Esophagus squamous epithelium (tissue), 5 donors: Measurements from ENCODE around the gene PRRT1. TPM values are rescaled to one million over a fixed set of nuclear protein-coding genes. Genes with fewer than 3 reads are reported as not detected.

Experiments
- DNase-seq: peaks from one replicate; lab custom pipeline; 2025; lab: John Stamatoyannopoulos, UW
- H3K27ac ChIP-seq, 4 donors: fragments of 200-600 bp; sonication (generic); one replicate each; pipeline ENCODE4 v1.5.1; 2016 to 2019; ENCODE audit warnings: mild to moderate bottlenecking in 1 of 4
- H3K27me3 ChIP-seq, 4 donors: fragments of 200-600 bp; sonication (generic); 1 replicate in 3 of 4; 2 replicates in 1 of 4; pipeline versions ENCODE4 v1.5.1 to v1.6.0; 2017 to 2021; ENCODE audit warnings: antibody characterized with exemption in 1 of 4
- H3K36me3 ChIP-seq, 3 donors: fragments of 200-600 bp; sonication (generic); one replicate each; pipeline ENCODE4 v1.5.1; 2016 to 2019
- H3K4me1 ChIP-seq, 3 donors: fragments of 200-600 bp; sonication (generic); one replicate each; pipeline ENCODE4 v1.5.1; 2017 to 2019
- H3K4me3 ChIP-seq, 4 donors: fragments of 200-600 bp; sonication (generic); 1 replicate in 3 of 4; 2 replicates in 1 of 4; pipeline ENCODE4 v1.5.1; 2016 to 2019; ENCODE audit warnings: mild to moderate bottlenecking in 2 of 4, moderate library complexity in 1 of 4
- H3K9me3 ChIP-seq, 3 donors: fragments of 200-600 bp; sonication (generic); one replicate each; pipeline ENCODE4 v1.5.1; 2016 to 2019
- POLR2A ChIP-seq, 4 donors: fragments of 450-650 bp; IDR thresholded peaks; one replicate each; pipeline ENCODE4 v1.6.1; 2017; ENCODE audit warnings: antibody characterized with exemption in 4 of 4, mild to moderate bottlenecking in 4 of 4, moderate library complexity in 3 of 4
- WGBS, 2 donors: methylation state at CpG; one replicate each; pipeline ENCODE4 v1.1.5; 2018; 5-methylcytosine and 5-hydroxymethylcytosine counted together
- intact Hi-C: fragments of 100-400 bp; cut with DNase I; formaldehyde crosslinking; loops from one replicate; pipeline ENCODE4 v1.15.0; 2022
- total RNA-seq, 4 donors: library from RNA; depleted of rRNA; stranded (reverse); fragments of >200 nt; gene quantifications; one replicate each; pipeline ENCODE4 v1.1.0, GENCODE V29; 2016
- TF ChIP-seq, protein P1 (sequence below), 6 experiments: fragments of 450-650 bp in 4 of 6; fragments of 200-600 bp in 2 of 6; sonication (generic) in 2 of 6; IDR thresholded peaks; one replicate each; pipeline ENCODE4 v1.5.1; 2016 to 2019; ENCODE audit warnings: antibody characterized with exemption in 6 of 6, mild to moderate bottlenecking in 4 of 6, moderate library complexity in 4 of 6
- donor health status: DM: yes; HTN: yes; CAD: no.

PRRT1 gene
- total RNA-seq, 4 donors from 2014 or later = 0.35 to 0.87 (median 0.57) TPM; not detected in 1

DNA sequence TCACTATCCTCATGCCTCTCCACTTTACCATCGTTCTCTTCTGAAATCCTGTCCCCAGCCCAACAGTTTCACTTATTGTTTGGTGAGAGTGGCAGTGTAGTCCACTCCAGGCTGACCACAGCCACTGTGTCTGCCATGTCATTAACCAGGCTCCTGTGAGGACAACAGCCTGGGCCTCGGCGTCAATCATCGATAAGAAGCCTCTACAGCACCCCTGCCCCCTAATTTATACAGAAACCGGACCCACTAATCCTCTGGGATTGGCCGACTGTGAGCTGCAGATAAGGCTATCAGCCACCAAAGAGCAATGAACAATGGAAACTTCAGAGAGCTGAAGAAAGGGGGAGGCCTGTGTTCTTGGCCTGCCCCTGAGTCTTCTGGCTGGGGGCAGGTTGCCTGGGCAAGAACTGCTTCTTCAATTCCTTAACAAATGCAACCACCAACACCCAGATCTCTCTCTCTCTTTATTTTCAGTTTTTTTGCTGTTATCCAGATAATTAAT is 16.1 kb upstream of the PRRT1 start:
- TF ChIP-seq, protein P1, sequence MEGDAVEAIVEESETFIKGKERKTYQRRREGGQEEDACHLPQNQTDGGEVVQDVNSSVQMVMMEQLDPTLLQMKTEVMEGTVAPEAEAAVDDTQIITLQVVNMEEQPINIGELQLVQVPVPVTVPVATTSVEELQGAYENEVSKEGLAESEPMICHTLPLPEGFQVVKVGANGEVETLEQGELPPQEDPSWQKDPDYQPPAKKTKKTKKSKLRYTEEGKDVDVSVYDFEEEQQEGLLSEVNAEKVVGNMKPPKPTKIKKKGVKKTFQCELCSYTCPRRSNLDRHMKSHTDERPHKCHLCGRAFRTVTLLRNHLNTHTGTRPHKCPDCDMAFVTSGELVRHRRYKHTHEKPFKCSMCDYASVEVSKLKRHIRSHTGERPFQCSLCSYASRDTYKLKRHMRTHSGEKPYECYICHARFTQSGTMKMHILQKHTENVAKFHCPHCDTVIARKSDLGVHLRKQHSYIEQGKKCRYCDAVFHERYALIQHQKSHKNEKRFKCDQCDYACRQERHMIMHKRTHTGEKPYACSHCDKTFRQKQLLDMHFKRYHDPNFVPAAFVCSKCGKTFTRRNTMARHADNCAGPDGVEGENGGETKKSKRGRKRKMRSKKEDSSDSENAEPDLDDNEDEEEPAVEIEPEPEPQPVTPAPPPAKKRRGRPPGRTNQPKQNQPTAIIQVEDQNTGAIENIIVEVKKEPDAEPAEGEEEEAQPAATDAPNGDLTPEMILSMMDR (IDR thresholded peaks at IDR 0.05) = no peak
- TF ChIP-seq POLR2A (IDR thresholded peaks at IDR 0.05) = no peak
- no peak for DNase-seq
- intact Hi-C loops = no loop called here
- H3K4me3 ChIP-seq = no peak overlapping the region
- peaks cover 0 to 10% (median 1%) of the 10 kb centered on the region in 3 donors for H3K4me1 ChIP-seq
- 88% methylated on average over 4 of the region's 6 CpGs for WGBS, 2 donors
- H3K27ac ChIP-seq = no peak overlapping the region
- H3K27me3 ChIP-seq = no peaks in the 10 kb centered on the region
- H3K9me3 ChIP-seq = no peaks in the 10 kb centered on the region
- peaks cover 6 to 88% (median 33%) of the 10 kb centered on the region in 3 donors for H3K36me3 ChIP-seq

DNA sequence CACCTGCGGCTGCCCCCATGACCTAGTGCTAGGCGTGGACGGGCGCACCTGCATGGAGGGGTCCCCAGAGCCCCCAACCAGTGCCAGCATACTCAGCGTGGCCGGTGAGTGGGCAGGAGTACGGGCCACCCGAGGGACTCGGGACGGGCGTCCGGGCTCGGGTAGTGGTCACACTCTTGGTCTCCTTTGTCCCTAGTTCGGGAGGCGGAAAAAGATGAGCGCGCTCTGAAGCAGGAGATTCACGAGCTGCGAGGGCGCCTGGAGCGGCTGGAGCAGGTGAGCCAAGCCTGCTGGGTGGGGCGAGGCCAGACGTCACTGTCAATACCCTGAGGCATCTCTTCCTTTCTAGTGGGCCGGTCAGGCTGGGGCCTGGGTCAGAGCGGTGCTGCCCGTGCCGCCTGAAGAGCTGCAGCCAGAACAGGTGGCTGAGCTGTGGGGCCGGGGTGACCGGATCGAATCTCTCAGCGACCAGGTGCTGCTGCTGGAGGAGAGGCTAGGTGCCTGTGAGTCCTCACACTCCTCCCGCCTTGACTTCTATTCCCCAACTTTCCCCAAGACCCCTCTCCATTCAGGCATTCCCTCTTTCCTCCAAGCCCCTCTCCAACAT is 15.5 kb upstream of the PRRT1 start:
- Histone ChIP-seq H3K36me3 (peaks cover 12 to 94% (median 39%) of the 10 kb centered on the region in 3 donors), H3K4me3 (no peak overlapping the region), H3K4me1 (peaks cover 0 to 6% (median 0%) of the 10 kb centered on the region in 3 donors), H3K9me3 (no peaks in the 10 kb centered on the region), H3K27ac (peak overlapping the region in 2 of 4 donors; percentile 14 to 18), H3K27me3 (no peaks in the 10 kb centered on the region)
- whole genome bisulfite sequencing, 2 donors = 71 to 84% methylated on average over 4 to 11 of the region's 32 CpGs
- no peak for TF ChIP-seq POLR2A (IDR thresholded peaks at IDR 0.05)
- TF ChIP-seq, protein P1 (IDR thresholded peaks at IDR 0.05) = no peak
- intact Hi-C loops = no loop called here
- no peak for DNase-seq

DNA sequence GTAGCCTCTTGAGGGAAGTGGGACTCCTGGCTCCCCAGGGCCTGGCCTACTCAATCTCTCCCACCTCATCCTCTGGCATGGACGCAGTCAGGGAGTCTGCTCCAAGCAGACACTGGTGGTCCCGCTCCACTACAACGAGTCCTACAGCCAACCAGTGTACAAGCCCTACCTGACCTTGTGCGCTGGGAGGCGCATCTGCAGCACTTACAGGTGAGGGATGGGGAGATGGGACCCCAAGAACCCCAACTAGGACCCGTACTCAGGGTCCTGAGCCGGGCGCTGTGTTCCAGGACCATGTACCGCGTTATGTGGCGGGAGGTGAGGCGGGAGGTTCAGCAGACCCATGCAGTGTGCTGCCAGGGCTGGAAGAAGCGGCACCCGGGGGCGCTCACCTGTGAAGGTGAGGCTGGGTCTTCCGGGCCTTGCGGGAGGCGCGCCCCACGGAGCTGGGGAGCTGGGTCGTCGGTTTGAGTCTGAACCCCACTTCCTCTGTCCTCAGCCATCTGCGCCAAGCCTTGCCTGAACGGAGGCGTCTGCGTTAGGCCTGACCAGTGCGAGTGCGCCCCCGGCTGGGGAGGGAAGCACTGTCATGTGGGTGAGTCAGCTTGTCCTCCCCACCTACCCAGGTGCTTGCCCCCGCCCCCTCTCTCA is 14.8 kb upstream of the PRRT1 start:
- no peaks in the 10 kb centered on the region for H3K27me3 ChIP-seq
- 83 to 84% methylated on average over 8 to 19 of the region's 30 CpGs for WGBS, 2 donors
- intact Hi-C loops = no loop called here
- peaks cover 0 to 6% (median 0%) of the 10 kb centered on the region in 3 donors for H3K4me1 ChIP-seq
- DNase-seq = no peak
- H3K9me3 ChIP-seq = no peaks in the 10 kb centered on the region
- H3K27ac ChIP-seq = peak overlapping the region in 3 of 4 donors; percentile 2 to 28 (median 18)
- no peak overlapping the region for H3K4me3 ChIP-seq
- TF ChIP-seq, protein P1 (IDR thresholded peaks at IDR 0.05) = no peak
- no peak for TF ChIP-seq POLR2A (IDR thresholded peaks at IDR 0.05)
- H3K36me3 ChIP-seq = peaks cover 12 to 100% (median 39%) of the 10 kb centered on the region in 3 donors

DNA sequence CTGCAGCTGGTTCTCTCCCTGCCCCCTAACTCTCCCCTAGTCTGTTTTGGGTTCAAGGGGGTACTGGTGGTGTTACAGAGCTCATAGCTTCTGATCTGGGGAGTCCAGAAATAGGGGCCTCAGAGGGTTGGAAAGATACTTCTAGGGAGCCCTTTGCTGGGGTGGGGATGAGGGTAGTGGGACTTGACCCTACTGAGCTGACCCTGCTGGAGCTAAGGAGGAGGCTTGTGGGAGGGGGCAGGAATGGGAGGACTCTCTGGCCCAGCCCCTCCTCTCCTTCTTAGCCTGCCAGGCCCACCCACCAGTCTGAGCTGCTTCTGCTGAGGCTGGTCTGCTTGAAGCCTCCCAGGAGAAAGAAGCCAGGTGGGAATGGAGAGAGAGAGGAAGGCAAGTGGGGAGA is 12.6 kb upstream of the PRRT1 start, which contains the start of gene EGFL8:
Gene EGFL8, plus strand, starts transcription at position 301 of the 400 bp plus-strand sequence. CDS start 1,571 bp downstream, outside the sequence.
- H3K27me3 ChIP-seq = no peaks in the 10 kb centered on the region
- peaks cover 0 to 6% (median 0%) of the 10 kb centered on the region in 3 donors for H3K4me1 ChIP-seq
- H3K36me3 ChIP-seq = peaks cover 11 to 99% (median 26%) of the 10 kb centered on the region in 3 donors
- intact Hi-C loops = no loop called here
- no peak within 1 kb of the TSS for H3K4me3 ChIP-seq
- H3K27ac ChIP-seq = peak within 1 kb of the TSS; percentile 1 to 53 (median 48)
- no peaks in the 10 kb centered on the region for H3K9me3 ChIP-seq
- TF ChIP-seq POLR2A (IDR thresholded peaks at IDR 0.05) = no peak
- TF ChIP-seq, protein P1 (IDR thresholded peaks at IDR 0.05) = no peak
- no peak for DNase-seq
